Ishikawa (cell line): ENCODE results near the gene CACNA2D4.

Source experiments
- CEBPB ChIP-seq: IDR thresholded peaks from 2 replicates; pipeline ENCODE4 v1.6.1; 2012
- CREB1 ChIP-seq: IDR thresholded peaks from 2 replicates; pipeline ENCODE4 v1.6.1; 2012; ENCODE audit warnings: low read depth
- EGR1 ChIP-seq: IDR thresholded peaks from 2 replicates; pipeline ENCODE4 v1.6.1; 2012
- EP300 ChIP-seq: IDR thresholded peaks from 2 replicates; pipeline ENCODE4 v1.6.1; 2012; ENCODE audit warnings: borderline replicate concordance
- FOXM1 ChIP-seq: IDR thresholded peaks from 2 replicates; pipeline ENCODE4 v1.6.1; 2012; ENCODE audit warnings: low read depth, borderline replicate concordance
- MAX ChIP-seq: IDR thresholded peaks from 2 replicates; pipeline ENCODE4 v1.6.1; 2012
- NFIC ChIP-seq: IDR thresholded peaks from 2 replicates; pipeline ENCODE4 v1.6.1; 2012
- RAD21 ChIP-seq: IDR thresholded peaks from 2 replicates; pipeline ENCODE4 v1.6.1; 2012; ENCODE audit warnings: low read depth
- REST ChIP-seq: IDR thresholded peaks from 2 replicates; pipeline ENCODE4 v1.6.1; 2012; ENCODE audit warnings: low read depth, mild to moderate bottlenecking
- TAF1 ChIP-seq: IDR thresholded peaks from 2 replicates; pipeline ENCODE4 v1.6.1; 2012; ENCODE audit warnings: low read depth, mild to moderate bottlenecking
- TCF12 ChIP-seq: IDR thresholded peaks from 2 replicates; pipeline ENCODE4 v1.6.1; 2012; ENCODE audit warnings: low read depth
- TEAD4 ChIP-seq: IDR thresholded peaks from 2 replicates; pipeline ENCODE4 v1.6.1; 2012
- USF1 ChIP-seq: IDR thresholded peaks from 2 replicates; pipeline ENCODE4 v1.6.1; 2012
- YY1 ChIP-seq: IDR thresholded peaks from 2 replicates; pipeline ENCODE4 v1.6.1; 2012; ENCODE audit warnings: low read depth
- ZBTB7A ChIP-seq: IDR thresholded peaks from 2 replicates; pipeline ENCODE4 v1.6.1; 2012; ENCODE audit warnings: low read depth

Gene CACNA2D4

GRCh38 chr12:1844661-1845409, 73.6 kb downstream of the CACNA2D4 start:
- no peak for TF ChIP-seq ZBTB7A
- no peak for TF ChIP-seq RAD21
- TF ChIP-seq USF1: no peak
- TF ChIP-seq REST: no peak
- no peak for TF ChIP-seq CEBPB
- no peak for TF ChIP-seq TAF1
- no peak for TF ChIP-seq CREB1
- TF ChIP-seq TCF12: no peak
- TF ChIP-seq FOXM1: no peak
- TF ChIP-seq EP300: no peak
- no peak for TF ChIP-seq MAX
- TF ChIP-seq TEAD4: no peak

GRCh38 chr12:1844223-1844622, 74.2 kb downstream of the CACNA2D4 start:
- TF ChIP-seq MAX: no peak
- TF ChIP-seq CREB1: no peak
- TF ChIP-seq EGR1: no peak
- no peak for TF ChIP-seq CEBPB
- no peak for TF ChIP-seq REST
- no peak for TF ChIP-seq ZBTB7A
- TF ChIP-seq EP300: no peak
- no peak for TF ChIP-seq TEAD4
- no peak for TF ChIP-seq USF1
- no peak for TF ChIP-seq NFIC
- TF ChIP-seq TCF12: no peak
- no peak for TF ChIP-seq TAF1
- TF ChIP-seq RAD21: no peak
- no peak for TF ChIP-seq YY1
- TF ChIP-seq FOXM1: no peak

- TF ChIP-seq TAF1: no peak
- TF ChIP-seq USF1: no peak
- TF ChIP-seq NFIC: no peak
- no peak for TF ChIP-seq RAD21
- TF ChIP-seq TEAD4: no peak
- no peak for TF ChIP-seq MAX
- no peak for TF ChIP-seq CREB1
- TF ChIP-seq YY1: no peak
Measured at GRCh38 chr12:1843641-1844005, 74.8 kb downstream of the CACNA2D4 start.

- TF ChIP-seq TCF12: no peak
- TF ChIP-seq USF1: no peak
- TF ChIP-seq EP300: no peak
- no peak for TF ChIP-seq EGR1
- TF ChIP-seq MAX: no peak
- TF ChIP-seq TEAD4: no peak
Measured at GRCh38 chr12:1842905-1843640, 75.4 kb downstream of the CACNA2D4 start.
